ENCODE measurements around the gene DCDC2C.

- TF ChIP-seq, protein P1, sequence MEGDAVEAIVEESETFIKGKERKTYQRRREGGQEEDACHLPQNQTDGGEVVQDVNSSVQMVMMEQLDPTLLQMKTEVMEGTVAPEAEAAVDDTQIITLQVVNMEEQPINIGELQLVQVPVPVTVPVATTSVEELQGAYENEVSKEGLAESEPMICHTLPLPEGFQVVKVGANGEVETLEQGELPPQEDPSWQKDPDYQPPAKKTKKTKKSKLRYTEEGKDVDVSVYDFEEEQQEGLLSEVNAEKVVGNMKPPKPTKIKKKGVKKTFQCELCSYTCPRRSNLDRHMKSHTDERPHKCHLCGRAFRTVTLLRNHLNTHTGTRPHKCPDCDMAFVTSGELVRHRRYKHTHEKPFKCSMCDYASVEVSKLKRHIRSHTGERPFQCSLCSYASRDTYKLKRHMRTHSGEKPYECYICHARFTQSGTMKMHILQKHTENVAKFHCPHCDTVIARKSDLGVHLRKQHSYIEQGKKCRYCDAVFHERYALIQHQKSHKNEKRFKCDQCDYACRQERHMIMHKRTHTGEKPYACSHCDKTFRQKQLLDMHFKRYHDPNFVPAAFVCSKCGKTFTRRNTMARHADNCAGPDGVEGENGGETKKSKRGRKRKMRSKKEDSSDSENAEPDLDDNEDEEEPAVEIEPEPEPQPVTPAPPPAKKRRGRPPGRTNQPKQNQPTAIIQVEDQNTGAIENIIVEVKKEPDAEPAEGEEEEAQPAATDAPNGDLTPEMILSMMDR (IDR thresholded peaks at IDR 0.05), result no peak
- TF ChIP-seq POLR2A (IDR thresholded peaks at IDR 0.05), result no peak
Observed at GRCh38 chr2:3742743-3743508, 39.6 kb downstream of the DCDC2C start.
